Measurements from ENCODE around the gene CLCN6.

Gene CLCN6

GRCh38 chr1:11848373-11848700 is 42.3 kb downstream of the CLCN6 start:
- no peak overlapping the region for H3K9ac ChIP-seq (ENCODE audit: low read depth, low read length)
- peaks cover 19% of the 10 kb centered on the region for H3K36me3 ChIP-seq (ENCODE audit: control insufficient read depth, insufficient read depth, low read length)
- H3K9me3 ChIP-seq (ENCODE audit: control insufficient read depth, insufficient read depth, low read length): no peaks in the 10 kb centered on the region
- H3K27me3 ChIP-seq (ENCODE audit: control insufficient read depth, insufficient read depth, low read length): no peaks in the 10 kb centered on the region
- H3K27ac ChIP-seq (ENCODE audit: low read depth, low read length): no peak overlapping the region
- H3K4me3 ChIP-seq (ENCODE audit: low read depth, low read length): no peak overlapping the region
- no peaks in the 10 kb centered on the region for H3K4me1 ChIP-seq (ENCODE audit: control insufficient read depth, insufficient read depth, low read length)

- no peaks in the 10 kb centered on the region for H3K4me1 ChIP-seq (ENCODE audit: control insufficient read depth, insufficient read depth, low read length)
- H3K4me3 ChIP-seq (ENCODE audit: low read depth, low read length): no peak overlapping the region
- no peak overlapping the region for H3K9ac ChIP-seq (ENCODE audit: low read depth, low read length)
- H3K36me3 ChIP-seq (ENCODE audit: control insufficient read depth, insufficient read depth, low read length): peaks cover 5% of the 10 kb centered on the region
- no peak overlapping the region for H3K27ac ChIP-seq (ENCODE audit: low read depth, low read length)
- H3K9me3 ChIP-seq (ENCODE audit: control insufficient read depth, insufficient read depth, low read length): no peaks in the 10 kb centered on the region
- no peaks in the 10 kb centered on the region for H3K27me3 ChIP-seq (ENCODE audit: control insufficient read depth, insufficient read depth, low read length)
Observed at GRCh38 chr1:11850156-11850555, 44.2 kb downstream of the CLCN6 start.

GRCh38 chr1:11851180-11851579 is 45.2 kb downstream of the CLCN6 start:
- H3K4me1 ChIP-seq (ENCODE audit: control insufficient read depth, insufficient read depth, low read length): no peaks in the 10 kb centered on the region
- no peak overlapping the region for H3K27ac ChIP-seq (ENCODE audit: low read depth, low read length)

GRCh38 chr1:11854519-11854918 is 48.5 kb downstream of the CLCN6 start:
- H3K4me1 ChIP-seq (ENCODE audit: control insufficient read depth, insufficient read depth, low read length): 0 out of 2 replicates have a peak, but pooled peaks cover 3% of the 10 kb centered on the region
- peaks cover 23% of the 10 kb centered on the region for H3K27me3 ChIP-seq (ENCODE audit: control insufficient read depth, insufficient read depth, low read length)
- no peak overlapping the region for H3K27ac ChIP-seq (ENCODE audit: low read depth, low read length)
- no peaks in the 10 kb centered on the region for H3K9me3 ChIP-seq (ENCODE audit: control insufficient read depth, insufficient read depth, low read length)
- no peak overlapping the region for H3K4me3 ChIP-seq (ENCODE audit: low read depth, low read length)
- no peaks in the 10 kb centered on the region for H3K36me3 ChIP-seq (ENCODE audit: control insufficient read depth, insufficient read depth, low read length)
- no peak overlapping the region for H3K9ac ChIP-seq (ENCODE audit: low read depth, low read length)

More at GRCh38 chr1:11851180-11851579, 45.2 kb downstream of the CLCN6 start:
- no peaks in the 10 kb centered on the region for H3K9me3 ChIP-seq (ENCODE audit: control insufficient read depth, insufficient read depth, low read length)
- H3K27me3 ChIP-seq (ENCODE audit: control insufficient read depth, insufficient read depth, low read length): no peaks in the 10 kb centered on the region
- H3K9ac ChIP-seq (ENCODE audit: low read depth, low read length): no peak overlapping the region
- no peaks in the 10 kb centered on the region; the same call in 1 of the 2 replicates for H3K36me3 ChIP-seq (ENCODE audit: control insufficient read depth, insufficient read depth, low read length)
- no peak overlapping the region for H3K4me3 ChIP-seq (ENCODE audit: low read depth, low read length)

GRCh38 chr1:11855430-11855829 is 49.4 kb downstream of the CLCN6 start:
- Histone ChIP-seq H3K4me1 (ENCODE audit: control insufficient read depth, insufficient read depth, low read length) (0 out of 2 replicates have a peak, but pooled peaks cover 3% of the 10 kb centered on the region), H3K27me3 (ENCODE audit: control insufficient read depth, insufficient read depth, low read length) (peaks cover 24% of the 10 kb centered on the region), H3K9me3 (ENCODE audit: control insufficient read depth, insufficient read depth, low read length) (no peaks in the 10 kb centered on the region), H3K36me3 (ENCODE audit: control insufficient read depth, insufficient read depth, low read length) (no peaks in the 10 kb centered on the region), H3K27ac (ENCODE audit: low read depth, low read length) (no peak overlapping the region), H3K9ac (ENCODE audit: low read depth, low read length) (no peak overlapping the region), H3K4me3 (ENCODE audit: low read depth, low read length) (no peak overlapping the region)

GRCh38 chr1:11856698-11857097 is 50.7 kb downstream of the CLCN6 start:
- Histone ChIP-seq H3K4me3 (ENCODE audit: low read depth, low read length) (no peak overlapping the region), H3K27me3 (ENCODE audit: control insufficient read depth, insufficient read depth, low read length) (peaks cover 24% of the 10 kb centered on the region), H3K9me3 (ENCODE audit: control insufficient read depth, insufficient read depth, low read length) (no peaks in the 10 kb centered on the region), H3K9ac (ENCODE audit: low read depth, low read length) (no peak overlapping the region), H3K36me3 (ENCODE audit: control insufficient read depth, insufficient read depth, low read length) (no peaks in the 10 kb centered on the region), H3K4me1 (ENCODE audit: control insufficient read depth, insufficient read depth, low read length) (0 out of 2 replicates have a peak, but pooled peaks cover 3% of the 10 kb centered on the region), H3K27ac (ENCODE audit: low read depth, low read length) (no peak overlapping the region)

- Histone ChIP-seq H3K4me3 (ENCODE audit: low read depth, low read length) (no peak overlapping the region), H3K9ac (ENCODE audit: low read depth, low read length) (no peak overlapping the region), H3K27me3 (ENCODE audit: control insufficient read depth, insufficient read depth, low read length) (peaks cover 24% of the 10 kb centered on the region), H3K4me1 (ENCODE audit: control insufficient read depth, insufficient read depth, low read length) (0 out of 2 replicates have a peak, but pooled peaks cover 3% of the 10 kb centered on the region), H3K36me3 (ENCODE audit: control insufficient read depth, insufficient read depth, low read length) (no peaks in the 10 kb centered on the region), H3K9me3 (ENCODE audit: control insufficient read depth, insufficient read depth, low read length) (no peaks in the 10 kb centered on the region), H3K27ac (ENCODE audit: low read depth, low read length) (no peak overlapping the region)
Observed at GRCh38 chr1:11857164-11857851, 51.3 kb downstream of the CLCN6 start.

- Histone ChIP-seq H3K36me3 (ENCODE audit: control insufficient read depth, insufficient read depth, low read length) (no peaks in the 10 kb centered on the region), H3K27ac (ENCODE audit: low read depth, low read length) (no peak overlapping the region), H3K4me1 (ENCODE audit: control insufficient read depth, insufficient read depth, low read length) (0 out of 2 replicates have a peak, but pooled peaks cover 3% of the 10 kb centered on the region), H3K4me3 (ENCODE audit: low read depth, low read length) (0 out of 2 replicates have a peak overlapping the region, but pooled peaks have one; percentile 57), H3K9me3 (ENCODE audit: control insufficient read depth, insufficient read depth, low read length) (no peaks in the 10 kb centered on the region), H3K9ac (ENCODE audit: low read depth, low read length) (no peak overlapping the region), H3K27me3 (ENCODE audit: control insufficient read depth, insufficient read depth, low read length) (peaks cover 24% of the 10 kb centered on the region)
Observed at GRCh38 chr1:11858158-11858557, 52.2 kb downstream of the CLCN6 start.

- H3K4me1 ChIP-seq (ENCODE audit: control insufficient read depth, insufficient read depth, low read length): 0 out of 2 replicates have a peak, but pooled peaks cover 3% of the 10 kb centered on the region
- H3K9ac ChIP-seq (ENCODE audit: low read depth, low read length): peak within 1 kb of the TSS; percentile 16; the same call in 1 of the 2 replicates
- no peaks in the 10 kb centered on the region for H3K36me3 ChIP-seq (ENCODE audit: control insufficient read depth, insufficient read depth, low read length)
- peaks cover 24% of the 10 kb centered on the region for H3K27me3 ChIP-seq (ENCODE audit: control insufficient read depth, insufficient read depth, low read length)
- H3K9me3 ChIP-seq (ENCODE audit: control insufficient read depth, insufficient read depth, low read length): no peaks in the 10 kb centered on the region
- H3K27ac ChIP-seq (ENCODE audit: low read depth, low read length): peak within 1 kb of the TSS; percentile 52
- peak within 1 kb of the TSS; percentile 57 for H3K4me3 ChIP-seq (ENCODE audit: low read depth, low read length)
Observed at GRCh38 chr1:11858613-11858967, 52.6 kb downstream of the CLCN6 start, which contains the start of gene NPPB. Gene NPPB, minus strand, starts transcription at chr1:11858945. Its CDS starts 112 bp downstream, at chr1:11858833.

GRCh38 chr1:11858968-11859871 is 53.2 kb downstream of the CLCN6 start:
- Histone ChIP-seq H3K36me3 (ENCODE audit: control insufficient read depth, insufficient read depth, low read length) (no peaks in the 10 kb centered on the region), H3K4me3 (ENCODE audit: low read depth, low read length) (peak overlapping the region; percentile 57), H3K9me3 (ENCODE audit: control insufficient read depth, insufficient read depth, low read length) (no peaks in the 10 kb centered on the region), H3K4me1 (ENCODE audit: control insufficient read depth, insufficient read depth, low read length) (0 out of 2 replicates have a peak, but pooled peaks cover 3% of the 10 kb centered on the region), H3K9ac (ENCODE audit: low read depth, low read length) (peak overlapping the region; percentile 16; the same call in 1 of the 2 replicates), H3K27me3 (ENCODE audit: control insufficient read depth, insufficient read depth, low read length) (peaks cover 24% of the 10 kb centered on the region), H3K27ac (ENCODE audit: low read depth, low read length) (peak overlapping the region; percentile 52)

GRCh38 chr1:11860083-11860482 is 54.1 kb downstream of the CLCN6 start:
- H3K4me1 ChIP-seq (ENCODE audit: control insufficient read depth, insufficient read depth, low read length): 0 out of 2 replicates have a peak, but pooled peaks cover 3% of the 10 kb centered on the region
- no peaks in the 10 kb centered on the region for H3K9me3 ChIP-seq (ENCODE audit: control insufficient read depth, insufficient read depth, low read length)
- no peak overlapping the region for H3K9ac ChIP-seq (ENCODE audit: low read depth, low read length)
- no peaks in the 10 kb centered on the region for H3K36me3 ChIP-seq (ENCODE audit: control insufficient read depth, insufficient read depth, low read length)
- no peak overlapping the region for H3K27ac ChIP-seq (ENCODE audit: low read depth, low read length)
- H3K4me3 ChIP-seq (ENCODE audit: low read depth, low read length): no peak overlapping the region
- H3K27me3 ChIP-seq (ENCODE audit: control insufficient read depth, insufficient read depth, low read length): peaks cover 24% of the 10 kb centered on the region
